Skeletal muscle satellite cell (primary cell): Measurements from ENCODE around the gene GJA3.
"Not testable (repeated sequence)": the region's sequence is repeated elsewhere in the genome, so short reads cannot be mapped to it uniquely, and the experiment has no call there.

Experiments used
- H3K27me3 ChIP-seq: 2 replicates; pipeline ENCODE4 v1.7.0; 2013; ENCODE audit warnings: low read length; ENCODE audit not compliant: control insufficient read depth, insufficient read depth
- H3K36me3 ChIP-seq: 2 replicates; pipeline ENCODE4 v1.7.0; 2013; ENCODE audit warnings: mild to moderate bottlenecking, control low read depth, low read length; ENCODE audit not compliant: insufficient read depth
- H3K4me1 ChIP-seq: 2 replicates; pipeline ENCODE4 v1.7.0; 2013; ENCODE audit warnings: low read length; ENCODE audit not compliant: control insufficient read depth, insufficient read depth
- H3K4me2 ChIP-seq: 2 replicates; pipeline ENCODE4 v1.7.0; 2013; ENCODE audit warnings: mild to moderate bottlenecking, low read length
- H3K4me3 ChIP-seq: 2 replicates; pipeline ENCODE4 v1.7.0; 2013; ENCODE audit warnings: low read length
- H3K9ac ChIP-seq: 2 replicates; pipeline ENCODE4 v1.7.0; 2013; ENCODE audit warnings: mild to moderate bottlenecking, low read depth, low read length, moderate library complexity
- H3K9me3 ChIP-seq: replicated peaks from 2 replicates; pipeline ENCODE4 v1.7.0; 2013; ENCODE audit warnings: mild to moderate bottlenecking, control low read depth, low read length

GJA3 gene

DNA sequence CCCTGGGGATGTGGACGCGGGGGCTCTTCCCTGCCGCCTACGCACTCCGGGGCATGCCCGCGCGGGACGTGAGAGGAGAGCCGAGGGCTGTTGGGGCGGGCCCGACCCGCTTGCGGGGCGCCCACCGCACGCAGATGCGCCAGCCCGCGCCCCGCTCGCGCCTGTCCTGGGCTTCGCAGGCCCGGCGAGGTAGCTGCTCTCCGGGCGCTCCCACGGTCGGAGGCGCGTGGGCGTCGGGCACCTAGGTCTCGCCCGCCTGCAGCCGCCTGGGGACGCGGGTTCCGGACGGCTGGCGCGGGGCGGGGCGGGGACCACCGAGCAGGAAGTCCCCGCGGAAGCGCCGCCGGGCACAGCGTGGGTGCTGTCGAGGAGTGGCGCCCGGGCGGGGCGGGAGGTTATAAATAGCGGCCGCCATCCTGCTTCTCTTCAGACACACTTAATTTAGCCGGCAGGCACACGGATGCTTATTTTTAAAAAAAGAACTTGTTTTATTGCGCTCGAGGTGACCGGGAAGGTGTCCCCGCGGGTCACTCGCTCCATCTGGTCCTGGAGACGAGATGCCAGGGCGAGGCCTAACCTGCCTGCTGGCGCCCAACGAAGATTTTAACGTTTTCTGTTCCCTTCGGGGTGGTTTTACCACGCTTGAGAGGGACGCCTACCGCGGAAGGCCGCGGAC lies 561 bp upstream of the GJA3 start:
- no peak overlapping the region for H3K9ac ChIP-seq

DNA sequence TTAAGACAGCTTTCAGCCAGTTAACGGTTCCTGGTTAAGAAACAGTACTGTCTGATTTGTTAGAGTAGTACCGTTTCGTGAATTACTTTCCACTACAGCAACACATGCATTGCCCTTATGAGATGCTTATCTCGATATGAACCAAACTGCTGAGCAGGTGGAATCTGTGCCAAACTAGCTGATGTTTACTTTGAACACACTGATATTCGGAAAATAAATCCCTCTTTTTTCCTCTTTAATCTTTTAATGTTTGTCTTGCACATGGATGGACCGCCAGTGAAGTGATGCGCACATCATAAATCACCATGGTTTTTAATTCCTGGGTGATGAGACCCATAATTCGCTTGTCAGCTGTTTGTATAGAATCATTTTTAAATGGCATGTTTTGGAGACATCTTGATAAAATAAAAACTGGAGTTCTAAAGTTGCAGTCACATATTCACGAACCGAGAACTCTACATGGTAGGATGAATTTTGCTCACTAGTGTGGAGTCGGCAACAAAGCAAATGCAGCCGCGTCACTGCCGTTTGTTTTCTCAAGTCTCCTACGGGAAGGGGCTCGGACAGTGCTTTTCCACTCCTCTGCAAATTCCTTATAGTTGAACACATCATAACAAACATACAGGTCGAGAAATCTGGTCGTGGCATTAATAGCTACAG lies 1.1 kb downstream of the GJA3 start:
- Histone ChIP-seq H3K36me3 (no peaks in the 10 kb centered on the region), H3K4me2 (peak overlapping the region; percentile 89), H3K9ac (no peak overlapping the region), H3K4me1 (peaks cover 19% of the 10 kb centered on the region), H3K9me3 (no peaks in the 10 kb centered on the region), H3K4me3 (peak overlapping the region; percentile 66), H3K27me3 (peaks cover 63% of the 10 kb centered on the region)

More for the DNA sequence above, 561 bp upstream of the GJA3 start:
- H3K4me1 ChIP-seq: peaks cover 23% of the 10 kb centered on the region
- H3K36me3 ChIP-seq: no peaks in the 10 kb centered on the region
- H3K4me3 ChIP-seq: peak overlapping the region; percentile 66
- H3K27me3 ChIP-seq: peaks cover 65% of the 10 kb centered on the region
- H3K4me2 ChIP-seq: peak overlapping the region; percentile 89
- no peaks in the 10 kb centered on the region for H3K9me3 ChIP-seq

DNA sequence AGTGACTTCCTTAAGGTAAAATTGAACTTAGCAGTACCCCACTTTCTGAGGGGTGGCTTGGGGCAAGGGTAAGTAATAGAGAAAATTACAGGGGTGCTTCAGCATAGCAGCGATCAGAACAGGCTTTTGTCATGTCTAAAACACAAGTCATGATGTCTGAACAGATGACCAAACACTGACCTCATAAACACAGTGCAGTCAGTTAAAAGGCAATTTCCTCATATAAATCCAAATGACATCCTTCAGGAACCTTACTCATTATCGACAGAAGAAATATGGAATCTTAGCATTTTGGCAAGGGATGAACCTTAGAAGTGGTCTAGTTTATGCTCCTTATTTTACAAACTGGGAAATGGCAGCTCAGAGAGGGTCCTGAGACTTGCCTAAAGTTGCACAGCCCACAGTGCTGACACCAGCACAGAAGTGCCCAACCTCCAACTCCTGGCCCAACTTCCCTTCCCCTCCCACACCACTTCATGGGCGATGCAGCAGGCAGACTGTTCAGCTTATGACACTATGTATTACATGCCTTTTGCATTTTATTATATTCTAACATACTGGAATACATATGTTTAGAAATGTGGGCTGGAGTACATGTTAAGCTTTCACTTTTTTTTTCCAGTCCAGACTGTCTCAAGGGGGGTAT lies 3.6 kb downstream of the GJA3 start:
- peaks cover 19% of the 10 kb centered on the region for H3K4me1 ChIP-seq
- no peaks in the 10 kb centered on the region for H3K36me3 ChIP-seq
- H3K9me3 ChIP-seq: no peaks in the 10 kb centered on the region
- H3K9ac ChIP-seq: no peak overlapping the region
- peaks cover 80% of the 10 kb centered on the region for H3K27me3 ChIP-seq
- H3K4me3 ChIP-seq: no peak overlapping the region
- H3K4me2 ChIP-seq: no peak overlapping the region

DNA sequence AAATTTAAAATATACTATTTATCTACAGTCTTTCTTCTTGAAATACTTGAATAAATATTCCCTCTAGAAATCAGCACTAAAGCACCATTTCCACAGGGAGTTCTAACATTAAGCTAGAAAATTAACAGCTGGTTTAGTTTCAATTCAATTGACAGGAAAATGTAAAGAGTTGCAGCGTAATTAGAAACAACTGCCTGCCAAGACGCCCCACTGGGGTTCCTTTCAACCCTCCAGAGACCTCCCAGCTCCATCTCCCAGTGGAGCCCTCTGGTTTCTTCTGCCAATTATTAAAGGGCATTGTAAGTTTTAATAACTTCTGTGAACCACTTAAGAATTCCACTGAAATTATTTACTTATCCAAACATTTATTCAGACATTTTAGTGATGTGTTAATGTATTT lies 4.2 kb downstream of the GJA3 start:
- H3K4me2 ChIP-seq: no peak overlapping the region
- peaks cover 76% of the 10 kb centered on the region for H3K27me3 ChIP-seq

DNA sequence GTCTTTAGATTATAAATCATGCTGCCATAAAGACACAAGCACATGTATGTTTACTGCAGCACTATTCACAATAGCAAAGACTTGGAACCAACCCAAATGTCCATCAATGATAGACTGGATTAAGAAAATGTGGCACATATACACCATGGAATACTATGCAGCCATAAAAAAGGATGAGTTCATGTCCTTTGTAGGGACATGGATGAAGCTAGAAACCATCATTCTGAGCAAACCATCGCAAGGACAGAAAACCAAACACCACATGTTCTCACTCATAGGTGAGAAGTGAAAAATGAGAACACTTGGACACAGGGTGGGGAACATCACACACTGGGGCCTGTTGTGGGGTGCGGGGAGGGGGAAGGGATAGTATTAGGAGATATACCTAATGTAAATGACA lies 7.6 kb downstream of the GJA3 start:
- H3K9me3 ChIP-seq, H3K4me1 ChIP-seq, H3K4me2 ChIP-seq, H3K9ac ChIP-seq, H3K4me3 ChIP-seq, H3K36me3 ChIP-seq: not testable (repeated sequence)
- H3K27me3 ChIP-seq: peaks cover 78% of the 10 kb centered on the region

More for the DNA sequence above, 4.2 kb downstream of the GJA3 start:
- no peaks in the 10 kb centered on the region for H3K9me3 ChIP-seq
- H3K36me3 ChIP-seq: no peaks in the 10 kb centered on the region
- no peak overlapping the region for H3K9ac ChIP-seq
- no peak overlapping the region for H3K4me3 ChIP-seq
- H3K4me1 ChIP-seq: peaks cover 19% of the 10 kb centered on the region

DNA sequence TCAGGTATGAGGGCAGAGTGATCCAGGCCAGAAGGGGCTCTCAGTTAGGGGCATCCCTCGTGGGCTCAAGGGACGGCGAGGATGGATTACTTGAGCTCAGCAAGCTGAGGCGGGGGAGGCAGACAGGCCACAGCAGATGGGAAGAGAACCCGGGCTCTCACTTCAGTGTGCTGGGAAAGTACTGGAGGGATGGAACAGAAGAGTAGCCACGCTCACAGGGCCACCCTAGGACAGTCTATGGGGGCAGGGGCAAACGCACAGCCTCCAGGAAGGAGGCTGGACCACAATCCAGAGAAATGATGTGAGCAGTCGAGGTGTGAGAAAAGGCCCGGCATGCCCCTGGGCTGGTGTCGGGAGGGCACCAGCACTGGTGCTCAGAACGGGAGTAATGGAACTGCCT lies 9.2 kb downstream of the GJA3 start:
- Histone ChIP-seq H3K9me3 (no peaks in the 10 kb centered on the region), H3K4me1 (no peaks in the 10 kb centered on the region), H3K4me2 (no peak overlapping the region), H3K4me3 (no peak overlapping the region), H3K9ac (no peak overlapping the region), H3K36me3 (no peaks in the 10 kb centered on the region), H3K27me3 (peaks cover 78% of the 10 kb centered on the region)

DNA sequence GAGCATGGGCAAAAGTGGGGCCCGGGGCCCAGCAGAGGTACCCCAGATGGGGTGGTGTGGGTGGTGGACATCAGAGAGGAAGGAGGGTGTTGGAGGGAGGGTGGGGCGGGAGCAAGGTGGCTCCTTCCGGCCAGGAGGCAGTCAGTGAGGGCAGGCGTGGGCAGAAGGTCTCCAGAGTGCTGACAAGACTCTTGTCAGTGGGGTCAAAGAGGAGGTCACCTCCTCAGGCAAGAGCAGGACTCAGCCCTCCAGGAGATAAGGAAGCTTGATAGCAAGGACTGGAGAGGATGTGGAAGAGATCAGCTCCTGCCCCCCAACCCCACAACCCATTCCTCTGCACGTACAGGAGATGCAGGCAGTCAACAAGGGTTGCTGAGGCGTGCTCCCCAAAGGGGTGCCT lies 9.8 kb downstream of the GJA3 start:
- H3K4me1 ChIP-seq: no peaks in the 10 kb centered on the region
- no peak overlapping the region for H3K4me3 ChIP-seq
- H3K4me2 ChIP-seq: no peak overlapping the region
- H3K27me3 ChIP-seq: peaks cover 79% of the 10 kb centered on the region
- no peaks in the 10 kb centered on the region for H3K9me3 ChIP-seq
- no peaks in the 10 kb centered on the region for H3K36me3 ChIP-seq
- no peak overlapping the region for H3K9ac ChIP-seq

DNA sequence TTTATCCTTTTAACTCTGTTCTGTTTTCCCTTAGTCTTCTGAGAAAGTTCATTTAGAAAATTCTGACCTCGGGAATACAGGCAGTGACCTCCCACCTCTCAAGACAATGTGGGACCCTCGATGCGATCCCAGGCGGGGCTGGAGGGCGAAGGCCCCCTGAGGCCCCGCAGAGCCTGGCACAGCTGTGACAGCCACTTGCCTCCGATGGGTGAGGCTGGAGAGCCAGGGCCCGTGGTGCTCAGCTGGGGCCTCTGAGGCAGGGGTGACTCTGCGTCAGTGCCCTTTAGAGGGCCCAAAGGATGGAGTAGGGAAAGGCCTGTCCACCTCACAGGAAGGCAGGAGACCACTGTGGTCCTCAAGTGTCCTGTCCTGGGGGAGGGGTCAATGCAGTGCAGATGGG lies 10.3 kb downstream of the GJA3 start:
- H3K9me3 ChIP-seq: no peaks in the 10 kb centered on the region

DNA sequence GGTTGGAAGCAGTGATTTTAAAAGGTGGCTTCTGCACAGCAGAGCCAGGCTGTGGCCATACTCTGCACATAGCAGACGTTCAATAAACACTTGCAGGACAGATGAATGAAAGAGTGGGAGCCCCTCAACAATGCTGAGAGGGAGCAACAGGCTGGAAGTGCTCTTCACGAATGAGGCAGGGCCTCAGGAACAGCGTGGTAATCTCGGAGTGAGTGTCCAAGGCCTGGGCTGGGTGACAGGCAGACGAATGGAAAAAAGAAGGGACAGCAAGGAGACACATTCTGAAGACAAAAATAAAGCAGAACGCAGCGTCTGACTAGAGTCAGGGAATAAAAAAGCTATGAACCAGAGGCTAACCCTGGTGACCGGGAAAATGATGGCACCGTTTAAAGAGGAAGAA lies 11.1 kb downstream of the GJA3 start:
- Histone ChIP-seq H3K9me3 (no peaks in the 10 kb centered on the region), H3K36me3 (no peaks in the 10 kb centered on the region), H3K9ac (no peak overlapping the region), H3K27me3 (peaks cover 81% of the 10 kb centered on the region), H3K4me1 (no peaks in the 10 kb centered on the region), H3K4me2 (no peak overlapping the region), H3K4me3 (no peak overlapping the region)

More for the DNA sequence above, 10.3 kb downstream of the GJA3 start:
- no peaks in the 10 kb centered on the region for H3K36me3 ChIP-seq
- peaks cover 82% of the 10 kb centered on the region for H3K27me3 ChIP-seq
- no peak overlapping the region for H3K9ac ChIP-seq
- H3K4me2 ChIP-seq: no peak overlapping the region
- no peak overlapping the region for H3K4me3 ChIP-seq
- H3K4me1 ChIP-seq: no peaks in the 10 kb centered on the region

DNA sequence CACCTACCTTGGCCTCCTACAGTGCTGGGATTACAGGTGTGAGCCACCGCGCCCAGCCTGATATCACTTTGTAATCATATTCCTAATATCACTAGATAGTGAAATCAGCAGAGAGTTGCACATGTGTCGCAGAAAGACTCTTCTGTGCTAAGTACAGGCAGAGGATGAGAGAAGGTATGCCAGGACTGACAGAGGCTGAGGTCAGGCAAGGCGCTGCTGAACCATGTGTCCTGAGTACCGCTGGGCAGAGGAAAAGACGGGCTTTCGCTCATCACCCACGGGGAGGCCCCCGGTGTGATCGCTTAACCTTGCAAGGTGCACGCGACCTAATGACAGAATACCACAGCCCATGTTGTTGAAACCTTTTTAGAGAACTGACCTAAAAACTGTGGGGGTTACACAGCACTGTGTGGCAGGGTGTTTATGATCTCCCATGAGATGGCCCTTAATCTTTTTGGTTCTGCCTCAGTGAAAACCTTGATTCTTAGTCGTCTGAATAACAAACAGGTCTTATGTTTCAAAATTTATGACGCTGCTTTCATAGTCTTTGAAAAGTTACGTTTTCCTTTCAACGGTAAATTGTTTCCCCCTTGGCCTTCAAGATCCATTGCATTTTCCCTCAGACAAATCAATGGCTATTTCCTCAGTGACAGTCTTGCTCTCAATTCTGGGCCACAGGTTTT lies 12.2 kb downstream of the GJA3 start:
- H3K4me3 ChIP-seq: no peak overlapping the region
- no peaks in the 10 kb centered on the region for H3K4me1 ChIP-seq
- peaks cover 81% of the 10 kb centered on the region for H3K27me3 ChIP-seq
- H3K36me3 ChIP-seq: no peaks in the 10 kb centered on the region
- no peaks in the 10 kb centered on the region for H3K9me3 ChIP-seq
- no peak overlapping the region for H3K4me2 ChIP-seq
- no peak overlapping the region for H3K9ac ChIP-seq

DNA sequence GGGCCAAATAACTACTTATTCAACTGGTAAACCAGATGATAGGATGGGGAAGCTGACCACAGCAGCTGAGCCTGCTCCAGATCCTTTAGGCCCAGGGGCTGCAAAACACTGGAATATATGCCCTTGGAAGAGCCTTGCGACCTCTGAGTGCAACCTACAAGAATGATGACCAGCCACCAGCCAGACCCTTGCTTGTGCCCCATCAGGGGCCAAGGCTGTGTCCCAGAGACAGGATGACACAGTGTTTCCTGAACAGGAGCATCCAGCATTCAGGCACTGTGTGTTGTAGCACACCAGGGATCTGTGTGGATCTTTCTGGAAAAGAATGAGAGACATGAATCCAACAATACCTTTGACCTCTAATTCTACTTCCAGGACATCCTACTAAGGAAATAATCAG lies 14.5 kb downstream of the GJA3 start:
- Histone ChIP-seq H3K4me2 (no peak overlapping the region), H3K27me3 (peaks cover 92% of the 10 kb centered on the region), H3K4me1 (no peaks in the 10 kb centered on the region), H3K9ac (no peak overlapping the region), H3K36me3 (no peaks in the 10 kb centered on the region), H3K4me3 (no peak overlapping the region), H3K9me3 (no peaks in the 10 kb centered on the region)
